Mammary epithelial cell (primary cell): ENCODE measurements around the gene LIPC.

Source experiments
- EZH2 ChIP-seq: IDR thresholded peaks from 2 replicates; pipeline ENCODE4 v1.6.1; 2012; ENCODE audit warnings: low read length, inconsistent platforms, borderline replicate concordance
- TF ChIP-seq, protein P1 (sequence below), 2 donors: IDR thresholded peaks in 1 of 2; conservative IDR thresholded peaks in 1 of 2; 2 replicates each; pipeline ENCODE4 v1.5.1; 2011 to 2012; ENCODE audit warnings: inconsistent platforms in 2 of 2, low read length in 2 of 2, mild to moderate bottlenecking in 2 of 2, control low read depth in 1 of 2, low read depth in 1 of 2; ENCODE audit not compliant: insufficient read depth in 1 of 2; ENCODE audit errors: extremely low read depth in 1 of 2

GRCh38 chr15:58462547-58462946 is 30.8 kb downstream of the LIPC start:
- no peak for TF ChIP-seq EZH2
- TF ChIP-seq, protein P1, sequence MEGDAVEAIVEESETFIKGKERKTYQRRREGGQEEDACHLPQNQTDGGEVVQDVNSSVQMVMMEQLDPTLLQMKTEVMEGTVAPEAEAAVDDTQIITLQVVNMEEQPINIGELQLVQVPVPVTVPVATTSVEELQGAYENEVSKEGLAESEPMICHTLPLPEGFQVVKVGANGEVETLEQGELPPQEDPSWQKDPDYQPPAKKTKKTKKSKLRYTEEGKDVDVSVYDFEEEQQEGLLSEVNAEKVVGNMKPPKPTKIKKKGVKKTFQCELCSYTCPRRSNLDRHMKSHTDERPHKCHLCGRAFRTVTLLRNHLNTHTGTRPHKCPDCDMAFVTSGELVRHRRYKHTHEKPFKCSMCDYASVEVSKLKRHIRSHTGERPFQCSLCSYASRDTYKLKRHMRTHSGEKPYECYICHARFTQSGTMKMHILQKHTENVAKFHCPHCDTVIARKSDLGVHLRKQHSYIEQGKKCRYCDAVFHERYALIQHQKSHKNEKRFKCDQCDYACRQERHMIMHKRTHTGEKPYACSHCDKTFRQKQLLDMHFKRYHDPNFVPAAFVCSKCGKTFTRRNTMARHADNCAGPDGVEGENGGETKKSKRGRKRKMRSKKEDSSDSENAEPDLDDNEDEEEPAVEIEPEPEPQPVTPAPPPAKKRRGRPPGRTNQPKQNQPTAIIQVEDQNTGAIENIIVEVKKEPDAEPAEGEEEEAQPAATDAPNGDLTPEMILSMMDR (conservative IDR thresholded peaks at IDR 0.05 in 1 of 2, IDR thresholded peaks at IDR 0.05 in 1 of 2; ENCODE audit: extremely low read depth in 1 of 2, insufficient read depth in 1 of 2, low read depth in 1 of 2, low read length in 2 of 2), result no peak
